HepG2 (cell line): ENCODE results near the gene ANAPC5. TPM values are rescaled to one million over a fixed set of nuclear protein-coding genes. Genes with fewer than 3 reads are reported as not detected.

Source experiments
- ARID3A ChIP-seq: IDR thresholded peaks from 2 replicates; pipeline ENCODE4 v1.6.1; 2012; ENCODE audit warnings: low read depth, low read length, improper control_type of control experiment
- CEBPZ ChIP-seq: IDR thresholded peaks from 2 replicates; pipeline ENCODE4 v1.6.1; 2012; ENCODE audit warnings: low read length, improper control_type of control experiment
- CENPT ChIP-seq: sonication (generic); formaldehyde crosslinking; IDR thresholded peaks from 2 replicates; pipeline ENCODE4 v1.8.0; 2022; ENCODE audit warnings: low read depth, mild to moderate bottlenecking, moderate library complexity, missing genetic modification reagents
- JUNB ChIP-seq: sonication (generic); formaldehyde crosslinking; IDR thresholded peaks from 2 replicates; pipeline ENCODE4 v1.8.0; 2022; ENCODE audit warnings: missing genetic modification reagents, mild to moderate bottlenecking, borderline replicate concordance
- MLLT10 ChIP-seq: sonication (generic); formaldehyde crosslinking; IDR thresholded peaks from 2 replicates; pipeline ENCODE4 v1.4.0; 2020; ENCODE audit warnings: missing genetic modification reagents
- MXD1 ChIP-seq: sonication (generic); formaldehyde crosslinking; IDR thresholded peaks from 2 replicates; pipeline ENCODE4 v1.4.0; 2020; ENCODE audit warnings: mild to moderate bottlenecking, missing genetic modification reagents
- NPAS2 ChIP-seq: sonication (generic); formaldehyde crosslinking; IDR thresholded peaks from 2 replicates; pipeline ENCODE4 v1.8.0; 2022; ENCODE audit warnings: mild to moderate bottlenecking, missing genetic modification reagents, borderline replicate concordance
- PATZ1 ChIP-seq: sonication (generic); formaldehyde crosslinking; IDR thresholded peaks from 2 replicates; pipeline ENCODE4 v1.4.0; 2020; ENCODE audit warnings: missing genetic modification reagents
- PAWR ChIP-seq: sonication (generic); formaldehyde crosslinking; IDR thresholded peaks from 2 replicates; pipeline ENCODE4 v1.4.0; 2020; ENCODE audit warnings: missing genetic modification reagents, mild to moderate bottlenecking, borderline replicate concordance
- POLR2AphosphoS5 ChIP-seq: IDR thresholded peaks from 2 replicates; pipeline ENCODE4 v1.6.1; 2012; ENCODE audit warnings: low read depth, low read length
- RBM39 ChIP-seq: fragments of 200-400 bp; formaldehyde crosslinking; IDR thresholded peaks from one replicate; pipeline ENCODE4 v1.6.1; 2018; ENCODE audit warnings: antibody characterized with exemption, mild to moderate bottlenecking, low read depth, low read length; ENCODE audit not compliant: poor library complexity, severe bottlenecking
- SALL2 ChIP-seq: sonication (generic); formaldehyde crosslinking; IDR thresholded peaks from 2 replicates; pipeline ENCODE4 v1.8.1; 2023; ENCODE audit warnings: mild to moderate bottlenecking, missing genetic modification reagents, inconsistent platforms
- SKI ChIP-seq: fragments of 450-650 bp; IDR thresholded peaks from one replicate; pipeline ENCODE4 v1.6.1; 2018; ENCODE audit warnings: mild to moderate bottlenecking; ENCODE audit not compliant: partially characterized antibody
- SP4 ChIP-seq: sonication (generic); formaldehyde crosslinking; IDR thresholded peaks from 2 replicates; pipeline ENCODE4 v1.8.1; 2023; ENCODE audit warnings: mild to moderate bottlenecking, missing genetic modification reagents
- TCF7L2 ChIP-seq: IDR thresholded peaks from 2 replicates; pipeline ENCODE4 v1.6.1; 2011; ENCODE audit warnings: mild to moderate bottlenecking, low read depth, low read length, moderate library complexity
- YEATS2 ChIP-seq: sonication (generic); formaldehyde crosslinking; IDR thresholded peaks from 2 replicates; pipeline ENCODE4 v1.4.0; 2020; ENCODE audit warnings: missing genetic modification reagents, borderline replicate concordance
- ZBTB46 ChIP-seq: sonication (generic); formaldehyde crosslinking; IDR thresholded peaks from 2 replicates; pipeline ENCODE4 v1.4.0; 2020; ENCODE audit warnings: mild to moderate bottlenecking, missing genetic modification reagents, borderline replicate concordance
- ZFP36 ChIP-seq: fragments of 150-350 bp; IDR thresholded peaks from 2 replicates; pipeline ENCODE4 v1.6.1; 2018; ENCODE audit warnings: borderline replicate concordance, low read length, low read depth; ENCODE audit not compliant: partially characterized antibody
- polyA plus RNA-seq, 8 experiments: library from polyadenylated mRNA; depleted of rRNA in 3 of 8; stranded (reverse) in 7 of 8; unstranded in 1 of 8; fragments of >200 nt; fragmentation: Illumina TruSeq in 4 of 8; extraction: Trizol in 4 of 8; gene quantifications; 2 replicates each; pipeline versions ENCODE4 v1.2.1 to v1.2.3, GENCODE V29; 2011 to 2016; ENCODE audit warnings: low read depth in 4 of 8, missing spikeins in 1 of 8, mixed read lengths in 1 of 8; ENCODE audit not compliant: insufficient read depth in 1 of 8
- total RNA-seq, 5 experiments: library from RNA; depleted of rRNA; stranded (reverse); fragments of >200 nt; fragmentation: Illumina TruSeq; extraction: Trizol; gene quantifications; 2 replicates each; pipeline ENCODE4 v1.2.3, GENCODE V29; 2016; ENCODE audit warnings: low read depth in 1 of 5

The ANAPC5 gene
- total and polyA plus RNA-seq, 2 of the 13 experiments (the other 11 are each of a cell fraction or from before 2014, with no cell fraction given): 146 to 161 TPM

GRCh38 chr12:121376754-121377697 lies 24.8 kb upstream of the ANAPC5 start (continued):
- TF ChIP-seq CEBPZ (no peak), MLLT10 (no peak), PAWR (CRISPR knock-in tag) (no peak), JUNB (no peak), CENPT (CRISPR knock-in tag) (no peak), TCF7L2 (no peak), ZBTB46 (no peak), PATZ1 (0 out of 2 replicates have a peak, but pooled peaks have one; percentile 10), MXD1 (no peak), ARID3A (peak; percentile 89), SKI (no peak), YEATS2 (CRISPR knock-in tag) (no peak), RBM39 (no peak), SP4 (CRISPR knock-in tag) (no peak), POLR2AphosphoS5 (no peak), SALL2 (no peak), ZFP36 (no peak), NPAS2 (CRISPR knock-in tag) (no peak)
